HG03135 (cell line): ENCODE data around the gene RRP1.

Source experiments
- ATAC-seq: cut with Tn5 transposase; IDR thresholded peaks from one replicate; pipeline ENCODE4 v1.9.1; 2021; ENCODE audit warnings: mild to moderate bottlenecking, moderate library complexity; ENCODE audit not compliant: unreplicated experiment

The RRP1 gene

GRCh38 chr21:43789276-43790009, at the start of gene RRP1:
Gene RRP1, plus strand, starts transcription at chr21:43789577. Its CDS starts 53 bp downstream, at chr21:43789630.
- ATAC-seq, result peak; percentile 74

- no peak for ATAC-seq
Measured at GRCh38 chr21:43739621-43740435, 49.5 kb upstream of the RRP1 start.

GRCh38 chr21:43740497-43741156, 48.8 kb upstream of the RRP1 start:
- ATAC-seq, result no peak

- no peak for ATAC-seq
Measured at GRCh38 chr21:43741423-43742096, 47.8 kb upstream of the RRP1 start.

- no peak for ATAC-seq
Measured at GRCh38 chr21:43743947-43744346, 45.4 kb upstream of the RRP1 start.

GRCh38 chr21:43744725-43745124, 44.7 kb upstream of the RRP1 start:
- ATAC-seq, result no peak

GRCh38 chr21:43745772-43746517, 43.4 kb upstream of the RRP1 start:
- no peak for ATAC-seq

- ATAC-seq, result no peak
Measured at GRCh38 chr21:43748622-43749021, 40.8 kb upstream of the RRP1 start.

GRCh38 chr21:43749651-43750262, 39.6 kb upstream of the RRP1 start:
- ATAC-seq, result no peak

GRCh38 chr21:43750339-43751033, 38.9 kb upstream of the RRP1 start:
- ATAC-seq, result no peak

- no peak for ATAC-seq
Measured at GRCh38 chr21:43751955-43752591, 37.3 kb upstream of the RRP1 start.

GRCh38 chr21:43752758-43753438, 36.5 kb upstream of the RRP1 start:
- ATAC-seq, result no peak

GRCh38 chr21:43753439-43753799, 36.0 kb upstream of the RRP1 start:
- ATAC-seq, result no peak

- no peak for ATAC-seq
Measured at GRCh38 chr21:43754948-43755781, 34.2 kb upstream of the RRP1 start.

- ATAC-seq, result no peak
Measured at GRCh38 chr21:43755820-43756594, 33.4 kb upstream of the RRP1 start.

GRCh38 chr21:43757601-43758000, 31.8 kb upstream of the RRP1 start:
- ATAC-seq, result no peak
